GM12865 (cell line): ENCODE data around the gene TNFAIP2.

Experiments
- DNase-seq: peaks from one replicate; pipeline ENCODE4 v3.0.0; 2010; ENCODE audit warnings: low read depth
- H3K4me3 ChIP-seq: 2 replicates; pipeline ENCODE4 v1.5.1; 2011; ENCODE audit warnings: mild to moderate bottlenecking, low read depth, low read length, control low read depth
- CTCF ChIP-seq: IDR thresholded peaks from 2 replicates; pipeline ENCODE4 v1.5.1; 2011; ENCODE audit warnings: low read length, control low read depth, low read depth, inconsistent platforms; ENCODE audit not compliant: insufficient read depth; ENCODE audit errors: missing control alignments

The TNFAIP2 gene

GRCh38 chr14:103089386-103090335, 33.6 kb upstream of the TNFAIP2 start:
- TF ChIP-seq CTCF = no peak
- H3K4me3 ChIP-seq = no peak overlapping the region
- DNase-seq = no peak

- TF ChIP-seq CTCF = no peak
- no peak for DNase-seq
- no peak overlapping the region for H3K4me3 ChIP-seq
Measured at GRCh38 chr14:103090481-103091020, 32.7 kb upstream of the TNFAIP2 start.

GRCh38 chr14:103091041-103091882, 32.0 kb upstream of the TNFAIP2 start:
- DNase-seq = peak; percentile 79
- peak overlapping the region; percentile 50 for H3K4me3 ChIP-seq
- peak; percentile 66 for TF ChIP-seq CTCF

DNA sequence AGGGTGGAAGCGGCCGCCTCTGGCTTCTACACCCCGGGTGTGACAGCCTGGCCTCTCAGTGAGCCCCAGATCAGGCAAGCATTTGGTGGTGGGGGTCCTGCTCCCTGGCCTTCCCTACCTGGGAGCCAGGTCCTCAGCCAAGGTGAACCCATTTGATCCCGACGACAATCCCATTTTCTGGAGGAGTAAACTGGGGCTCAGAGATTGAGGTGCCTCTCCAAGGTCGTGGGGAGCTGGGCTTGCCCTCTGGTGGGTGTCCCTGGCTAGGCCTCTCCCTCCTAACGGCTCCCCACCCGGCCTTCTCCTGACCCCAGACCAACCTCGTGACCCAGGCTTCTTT, 31.4 kb upstream of the TNFAIP2 start:
- no peak for TF ChIP-seq CTCF
- peak overlapping the region; percentile 50 for H3K4me3 ChIP-seq
- DNase-seq = no peak

- H3K4me3 ChIP-seq = no peak overlapping the region
- DNase-seq = no peak
- TF ChIP-seq CTCF = no peak
Measured at GRCh38 chr14:103093856-103094405, 29.3 kb upstream of the TNFAIP2 start.

DNA sequence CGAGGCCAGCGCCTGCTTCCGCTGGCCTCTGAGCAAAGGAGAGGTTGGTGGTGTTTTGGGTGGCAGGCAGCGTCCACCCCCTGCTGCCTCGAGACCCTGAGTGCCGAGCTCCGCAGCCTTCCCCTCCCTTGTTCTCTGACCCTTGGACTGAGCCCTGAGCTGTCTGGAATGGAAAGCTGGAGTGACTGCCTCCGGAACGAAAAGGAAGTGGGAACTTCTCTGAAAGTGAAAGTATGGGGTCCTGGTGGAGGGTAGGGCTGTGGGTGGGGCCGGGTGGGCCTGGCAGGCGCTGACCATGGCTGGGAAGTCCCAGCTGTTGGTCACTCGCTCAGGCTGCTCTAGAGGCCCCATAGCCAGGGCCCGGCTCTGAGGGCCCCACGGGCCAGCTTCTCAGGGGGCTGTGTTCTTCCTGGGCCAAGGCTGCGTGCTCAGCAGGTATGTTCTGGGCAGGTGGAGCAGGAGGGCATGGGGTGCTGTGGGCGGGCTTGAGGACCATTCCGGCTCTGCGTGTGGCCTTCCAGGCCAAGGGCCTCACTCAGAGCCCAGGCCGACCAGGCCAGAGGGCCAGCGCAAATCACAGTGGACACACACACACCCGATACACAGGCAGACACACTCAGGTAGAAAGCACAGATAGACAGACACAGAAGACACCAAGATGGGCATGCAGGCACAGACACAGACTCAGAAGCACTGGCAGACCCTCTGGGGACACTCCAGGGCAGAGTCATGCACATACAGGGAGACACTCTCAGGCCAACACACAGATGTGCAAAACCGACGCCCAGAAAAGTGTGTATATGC, 28.7 kb upstream of the TNFAIP2 start, which contains the start of gene EXOC3L4:
Gene EXOC3L4 (plus strand): TSS at position 320 of the 804 bp plus-strand sequence. CDS start 5,495 bp downstream, outside the sequence.
- no peak within 1 kb of the TSS for H3K4me3 ChIP-seq
- TF ChIP-seq CTCF = no peak
- no peak for DNase-seq
